Fibroblast of lung (primary cell): Measurements from ENCODE around the gene PEX16.

Source experiments
- EZH2 ChIP-seq: IDR thresholded peaks from 2 replicates; pipeline ENCODE4 v1.5.1; 2012; ENCODE audit warnings: low read length, control low read depth, mild to moderate bottlenecking; ENCODE audit errors: missing control alignments
- TF ChIP-seq, protein P1 (sequence below), 2 donors: IDR thresholded peaks in 1 of 2; conservative IDR thresholded peaks in 1 of 2; 1 replicate in 1 of 2; 2 replicates in 1 of 2; pipeline ENCODE4 v1.5.1; 2011 to 2012; ENCODE audit warnings: low read length in 2 of 2, control low read depth in 1 of 2, inconsistent platforms in 1 of 2, low read depth in 1 of 2, mild to moderate bottlenecking in 1 of 2

GRCh38 chr11:45869551-45869950, 48.1 kb downstream of the PEX16 start:
- TF ChIP-seq, protein P1, sequence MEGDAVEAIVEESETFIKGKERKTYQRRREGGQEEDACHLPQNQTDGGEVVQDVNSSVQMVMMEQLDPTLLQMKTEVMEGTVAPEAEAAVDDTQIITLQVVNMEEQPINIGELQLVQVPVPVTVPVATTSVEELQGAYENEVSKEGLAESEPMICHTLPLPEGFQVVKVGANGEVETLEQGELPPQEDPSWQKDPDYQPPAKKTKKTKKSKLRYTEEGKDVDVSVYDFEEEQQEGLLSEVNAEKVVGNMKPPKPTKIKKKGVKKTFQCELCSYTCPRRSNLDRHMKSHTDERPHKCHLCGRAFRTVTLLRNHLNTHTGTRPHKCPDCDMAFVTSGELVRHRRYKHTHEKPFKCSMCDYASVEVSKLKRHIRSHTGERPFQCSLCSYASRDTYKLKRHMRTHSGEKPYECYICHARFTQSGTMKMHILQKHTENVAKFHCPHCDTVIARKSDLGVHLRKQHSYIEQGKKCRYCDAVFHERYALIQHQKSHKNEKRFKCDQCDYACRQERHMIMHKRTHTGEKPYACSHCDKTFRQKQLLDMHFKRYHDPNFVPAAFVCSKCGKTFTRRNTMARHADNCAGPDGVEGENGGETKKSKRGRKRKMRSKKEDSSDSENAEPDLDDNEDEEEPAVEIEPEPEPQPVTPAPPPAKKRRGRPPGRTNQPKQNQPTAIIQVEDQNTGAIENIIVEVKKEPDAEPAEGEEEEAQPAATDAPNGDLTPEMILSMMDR (conservative IDR thresholded peaks at IDR 0.05 in 1 of 2, IDR thresholded peaks at IDR 0.05 in 1 of 2; ENCODE audit: low read depth in 1 of 2, low read length in 2 of 2): no peak
- no peak for TF ChIP-seq EZH2
